RCC 7860 (cell line): ENCODE results near the gene SERP2.

Experiments used
- DNase-seq: peaks from one replicate; pipeline ENCODE4 v3.0.0-alpha.2; 2015; ENCODE audit warnings: low spot score
- FAIRE-seq: peaks from 2 replicates; lab custom pipeline; 2012; peaks lifted over from hg19 to GRCh38; lab: Jason Lieb, UNC

The SERP2 gene

GRCh38 chr13:44431150-44431549 is 57.5 kb downstream of the SERP2 start:
- FAIRE-seq (no peak), DNase-seq (no peak)

GRCh38 chr13:44432650-44433049 is 59.0 kb downstream of the SERP2 start:
- no peak for DNase-seq
- FAIRE-seq: no peak

- DNase-seq: no peak
- no peak for FAIRE-seq
Observed at GRCh38 chr13:44433863-44434765, 60.5 kb downstream of the SERP2 start.

GRCh38 chr13:44434766-44435141 is 61.1 kb downstream of the SERP2 start:
- DNase-seq (no peak), FAIRE-seq (no peak)

- peak; percentile 76 for FAIRE-seq
- peak; percentile 88 for DNase-seq
Observed at GRCh38 chr13:44435142-44435918, 61.7 kb downstream of the SERP2 start.

GRCh38 chr13:44435919-44436510 is 62.4 kb downstream of the SERP2 start:
- DNase-seq: no peak

GRCh38 chr13:44436589-44437337 is 63.1 kb downstream of the SERP2 start:
- peak; percentile 81 for DNase-seq
- FAIRE-seq: peak; percentile 57

More at GRCh38 chr13:44435919-44436510, 62.4 kb downstream of the SERP2 start:
- FAIRE-seq: no peak

- FAIRE-seq (peak; percentile 84), DNase-seq (peak; percentile 40)
Observed at GRCh38 chr13:44437356-44438233, 64.0 kb downstream of the SERP2 start.

- no peak for FAIRE-seq
- no peak for DNase-seq
Observed at GRCh38 chr13:44438234-44438579, 64.6 kb downstream of the SERP2 start.

- DNase-seq (no peak), FAIRE-seq (no peak)
Observed at GRCh38 chr13:44439452-44440024, 65.9 kb downstream of the SERP2 start.

GRCh38 chr13:44440046-44440608 is 66.5 kb downstream of the SERP2 start:
- FAIRE-seq (no peak), DNase-seq (no peak)
